HPDE6-E6E7 (cell line): Measurements from ENCODE around the gene TREML4.
"Not testable (repeated sequence)": the region's sequence is repeated elsewhere in the genome, so short reads cannot be mapped to it uniquely, and the experiment has no call there.

Experiments used
- DNase-seq: peaks from one replicate; pipeline ENCODE4 v3.0.0; 2011; ENCODE audit warnings: missing footprints; ENCODE audit errors: extremely low spot score

Gene TREML4

DNA sequence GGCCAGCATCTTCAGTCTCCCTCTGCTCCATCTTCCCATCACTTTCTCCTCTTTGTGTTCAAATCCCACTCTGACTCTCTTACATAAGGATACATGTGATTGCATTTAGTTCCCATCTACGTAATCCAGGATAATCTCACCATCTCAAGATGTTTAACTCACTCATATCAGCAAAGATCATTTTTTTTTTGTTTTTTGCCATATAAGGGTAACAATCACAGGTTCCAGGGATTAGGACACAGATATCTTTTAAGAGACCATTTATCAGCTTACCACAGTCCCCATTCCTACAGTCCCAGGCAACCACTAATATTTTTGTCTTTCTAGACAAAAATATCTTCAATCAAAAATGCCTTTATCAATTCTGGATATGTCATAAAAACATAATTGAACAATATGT lies 24.0 kb upstream of the TREML4 start:
- no peak for DNase-seq

DNA sequence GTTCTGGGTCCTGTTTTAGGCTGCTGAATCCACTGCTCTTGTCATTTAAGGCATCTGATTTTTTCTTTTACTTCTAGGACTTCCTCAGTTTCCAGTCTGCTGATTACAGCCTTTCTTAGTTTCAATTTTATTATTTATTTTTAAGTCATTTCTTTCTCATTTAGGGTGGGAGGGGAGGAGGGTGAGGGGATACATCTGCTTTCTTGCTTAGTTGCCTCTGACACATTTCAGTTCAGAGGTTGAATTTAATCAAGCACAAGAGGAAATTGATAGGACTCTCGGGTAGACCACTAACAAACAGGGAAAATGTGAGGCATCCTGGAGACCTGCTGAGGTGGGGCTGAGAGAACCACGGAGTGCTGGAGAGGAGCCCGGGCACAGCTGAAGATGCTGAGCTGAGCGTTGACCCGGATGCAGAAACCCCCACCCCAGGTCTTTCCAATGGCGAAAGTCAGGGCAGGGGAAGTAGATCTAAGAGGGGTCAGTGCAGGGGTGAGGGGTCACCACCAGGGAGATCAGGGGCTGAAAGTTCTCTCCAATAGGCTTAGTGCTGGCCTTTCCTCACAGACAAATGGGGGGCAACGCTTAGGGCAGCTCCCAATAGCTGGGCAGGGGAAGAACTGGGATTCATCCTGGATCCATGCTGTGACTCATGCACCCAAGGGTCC lies 19.6 kb upstream of the TREML4 start:
- no peak for DNase-seq

DNA sequence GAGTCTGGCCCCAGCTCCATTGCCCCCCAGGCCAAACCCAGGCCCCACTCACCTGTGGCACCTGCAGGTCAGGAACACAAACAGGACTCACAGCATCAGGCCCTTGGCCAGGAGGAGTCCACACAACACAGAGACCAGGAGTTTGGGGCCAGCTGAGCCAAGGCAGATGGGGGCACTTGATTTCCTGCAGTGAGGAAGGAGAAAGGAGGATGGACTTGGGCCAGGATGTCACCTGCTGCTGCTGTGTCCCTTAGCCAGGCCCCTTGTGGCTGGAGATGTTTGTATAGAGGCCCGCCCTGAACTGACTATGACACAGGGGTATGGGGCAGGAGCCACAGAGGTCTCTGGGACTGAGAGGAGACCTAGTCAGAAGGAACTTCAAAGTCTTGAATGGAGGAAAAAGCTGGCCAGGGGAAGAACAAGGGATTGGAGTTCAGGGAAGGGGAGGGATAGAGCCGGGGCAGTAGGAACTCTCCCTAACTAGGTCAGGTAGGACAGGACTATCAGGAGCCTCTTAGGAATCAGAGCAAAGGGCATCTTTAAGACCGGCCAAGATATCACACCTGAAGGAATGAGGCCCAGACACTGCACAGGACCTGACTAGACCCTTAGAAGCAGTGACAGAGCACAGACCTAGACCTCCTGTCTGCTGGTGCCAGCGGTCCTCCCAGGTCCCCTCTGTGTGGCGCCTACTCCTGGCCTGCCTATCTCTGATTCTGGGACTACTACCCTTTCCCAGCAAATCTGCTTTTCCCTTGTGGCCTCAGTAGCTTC lies 18.4 kb upstream of the TREML4 start:
- DNase-seq = no peak

DNA sequence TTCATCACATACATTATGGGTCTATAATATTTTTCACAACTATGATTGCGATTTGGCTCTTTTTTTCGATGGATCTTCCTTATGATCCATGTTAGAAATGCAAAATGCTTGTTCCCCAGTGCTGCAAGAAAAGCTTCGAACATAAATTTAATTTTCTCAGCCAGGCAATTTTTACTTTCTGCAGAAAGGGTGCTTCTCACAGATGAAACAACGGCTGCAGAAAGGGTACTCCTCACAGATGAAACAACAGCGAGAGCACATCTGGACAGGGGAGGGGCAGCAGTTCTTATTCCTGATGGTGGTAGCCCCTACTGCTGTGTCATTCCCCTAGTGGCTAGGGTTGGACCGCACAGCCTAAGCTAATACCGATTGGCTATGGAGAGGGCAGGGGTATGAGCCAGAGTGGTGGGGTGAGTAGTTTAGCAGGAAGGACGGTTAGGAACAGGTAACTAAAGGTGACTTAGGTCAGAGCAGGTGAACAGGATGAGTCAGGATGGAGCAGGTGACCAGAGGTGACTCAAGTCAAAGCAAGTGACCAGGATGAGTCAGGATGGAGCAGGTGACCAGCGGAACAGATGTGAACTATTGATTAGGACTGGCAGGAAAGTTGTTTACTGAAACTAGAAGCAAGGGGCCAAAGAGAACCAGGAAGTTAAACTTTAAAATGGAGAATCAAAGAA lies 13.4 kb upstream of the TREML4 start:
- no peak for DNase-seq

DNA sequence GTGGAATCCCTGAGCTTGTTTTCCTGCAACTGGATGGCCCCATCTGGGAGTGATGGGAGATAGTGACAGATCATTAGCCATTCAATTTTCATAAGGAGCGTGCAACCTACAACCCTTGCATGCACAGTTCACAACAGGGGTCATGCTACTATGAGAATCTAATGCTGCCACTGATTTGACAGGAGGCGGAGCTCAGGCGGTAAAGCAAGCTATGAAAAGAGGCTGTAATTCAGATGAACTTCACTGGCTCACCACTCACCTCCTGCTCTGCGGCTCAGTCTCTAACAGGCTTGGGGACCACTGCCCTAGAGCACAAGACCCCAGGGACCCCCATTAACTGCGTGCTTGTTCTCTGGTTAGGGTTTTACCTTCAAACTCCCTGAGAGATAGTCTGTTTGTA lies 12.4 kb upstream of the TREML4 start:
- DNase-seq = no peak

DNA sequence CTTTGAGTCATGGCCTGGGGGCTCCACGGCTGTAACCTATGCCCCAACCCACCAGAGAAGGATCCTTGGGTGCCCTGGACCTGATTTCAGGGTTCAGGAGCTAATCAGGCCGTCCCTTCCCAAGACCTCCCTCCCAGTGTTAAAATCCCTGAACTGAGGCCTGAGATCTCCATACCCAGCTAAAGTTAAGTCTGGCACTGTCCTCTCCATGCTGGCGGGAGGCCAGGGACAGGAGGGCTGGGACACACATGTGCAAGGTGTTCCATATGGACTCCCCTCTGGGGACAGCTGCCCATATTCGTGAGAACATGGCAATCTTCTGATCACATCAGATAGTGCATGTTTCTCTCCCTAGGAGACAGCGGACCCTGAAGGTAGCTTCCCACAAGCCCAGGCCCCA lies 11.5 kb upstream of the TREML4 start:
- no peak for DNase-seq

DNA sequence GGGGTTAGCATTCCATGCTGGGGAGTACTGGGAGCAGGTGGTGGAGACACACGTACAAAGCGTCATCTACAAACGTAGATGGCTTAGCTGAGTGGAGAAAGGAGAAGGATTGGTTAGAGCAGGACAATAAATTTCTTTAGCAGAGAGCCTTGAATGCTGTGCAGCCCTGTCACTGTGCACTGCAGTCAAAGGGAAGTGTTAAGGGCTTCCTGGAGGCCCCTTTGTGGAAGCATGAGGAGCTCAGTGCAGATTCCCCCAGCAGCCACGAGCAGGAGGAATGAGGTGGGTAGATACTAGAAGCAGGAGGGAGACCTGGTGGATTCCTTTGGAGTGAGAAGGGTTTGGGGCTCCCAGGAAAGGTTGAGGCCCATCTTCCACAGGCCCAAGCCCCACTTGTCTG lies 6.1 kb upstream of the TREML4 start:
- DNase-seq = no peak

DNA sequence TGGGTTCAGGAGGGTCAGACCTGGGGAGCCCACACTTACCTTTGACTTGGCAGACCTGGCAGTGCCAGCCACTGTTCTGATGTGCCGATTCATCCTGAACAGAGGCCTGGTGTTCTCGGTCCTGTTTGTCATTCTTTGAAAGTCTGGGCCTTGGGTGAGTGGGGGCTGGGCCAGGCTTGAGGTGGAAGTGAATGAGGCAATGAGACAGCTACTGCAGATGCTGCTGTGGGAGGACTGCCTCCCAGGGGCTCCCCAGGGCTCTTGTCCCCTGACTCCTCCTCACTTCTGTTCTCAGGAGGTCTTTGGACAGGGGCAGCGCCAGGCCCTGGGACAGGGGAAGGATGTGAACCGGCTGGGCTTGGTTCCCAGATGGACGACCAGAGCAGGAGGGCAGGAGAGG lies 5.6 kb upstream of the TREML4 start:
- DNase-seq = no peak

DNA sequence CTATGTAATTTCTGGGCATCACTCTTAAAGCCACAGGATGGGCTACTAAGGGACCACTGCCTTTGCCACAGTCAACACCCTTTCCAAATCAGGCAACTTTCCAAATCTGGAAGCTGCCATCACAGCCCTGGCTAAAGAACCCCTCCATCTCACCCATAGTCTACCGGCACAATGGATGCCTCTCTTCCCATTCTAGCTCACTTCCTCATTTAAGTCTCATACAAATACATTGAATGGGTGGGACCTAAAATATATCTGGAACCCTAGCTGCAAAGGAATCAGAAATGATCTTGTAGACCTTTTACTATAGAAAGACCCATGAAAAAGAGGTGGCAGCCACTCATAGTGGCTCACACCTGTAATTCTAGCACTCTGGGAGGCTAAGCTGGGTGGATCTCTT lies 3.3 kb upstream of the TREML4 start:
- DNase-seq = no peak

DNA sequence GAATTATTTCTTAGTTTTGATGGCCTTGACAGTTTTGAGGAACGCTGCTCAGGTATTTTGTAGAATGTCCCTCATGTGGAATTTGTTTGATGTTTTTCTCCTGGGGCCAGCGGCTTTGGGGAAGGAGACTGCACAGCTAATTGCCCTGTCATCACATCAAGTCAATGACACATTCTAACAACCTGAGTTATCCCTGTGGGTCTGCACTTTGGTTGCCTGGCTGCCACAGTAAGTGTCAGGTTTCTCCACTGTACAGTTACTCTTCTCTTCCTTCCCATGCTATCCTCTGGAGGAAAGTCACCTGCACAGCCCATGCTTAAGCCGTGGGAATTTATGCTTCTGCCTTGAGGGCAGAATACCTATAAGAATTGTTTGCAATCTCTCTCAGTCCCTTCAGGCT lies 1.4 kb upstream of the TREML4 start:
- no peak for DNase-seq

DNA sequence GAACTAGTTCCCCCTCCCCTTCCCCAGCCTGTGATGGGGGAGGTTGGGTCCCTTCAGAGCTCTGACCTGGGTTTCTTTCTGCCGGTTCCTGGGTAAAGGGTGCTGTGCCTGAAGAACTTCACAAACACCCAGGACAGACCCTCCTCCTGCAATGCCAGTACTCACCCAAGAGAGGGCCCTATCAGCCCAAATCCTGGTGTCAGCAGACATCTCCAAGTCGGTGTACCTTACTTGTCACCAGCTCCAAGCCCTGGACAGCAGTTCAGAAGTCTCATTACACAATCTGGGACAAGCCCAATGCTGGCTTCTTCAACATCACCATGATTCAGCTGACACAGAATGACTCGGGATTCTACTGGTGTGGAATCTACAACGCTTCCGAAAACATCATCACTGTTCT lies 467 bp downstream of the TREML4 start:
- DNase-seq = no peak

DNA sequence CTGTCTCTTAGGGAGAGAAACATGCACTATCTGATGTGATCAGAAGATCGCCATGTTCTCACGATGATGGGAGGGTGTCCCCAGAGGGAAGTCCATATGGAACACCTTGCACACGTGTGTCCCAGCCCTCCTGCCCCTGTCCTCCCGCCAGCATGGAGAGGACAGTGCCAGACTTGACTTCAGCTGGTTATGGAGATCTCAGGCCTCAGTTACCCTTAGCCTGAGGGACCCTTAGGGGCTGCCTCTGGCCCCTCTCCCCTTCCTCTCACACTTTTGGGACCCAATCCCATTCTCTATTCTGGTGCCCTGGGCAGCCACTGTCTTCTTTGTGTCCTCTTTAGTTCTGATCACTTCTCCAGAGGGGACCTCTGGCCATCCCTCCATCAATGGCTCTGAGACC lies 1.6 kb downstream of the TREML4 start:
- DNase-seq = no peak

DNA sequence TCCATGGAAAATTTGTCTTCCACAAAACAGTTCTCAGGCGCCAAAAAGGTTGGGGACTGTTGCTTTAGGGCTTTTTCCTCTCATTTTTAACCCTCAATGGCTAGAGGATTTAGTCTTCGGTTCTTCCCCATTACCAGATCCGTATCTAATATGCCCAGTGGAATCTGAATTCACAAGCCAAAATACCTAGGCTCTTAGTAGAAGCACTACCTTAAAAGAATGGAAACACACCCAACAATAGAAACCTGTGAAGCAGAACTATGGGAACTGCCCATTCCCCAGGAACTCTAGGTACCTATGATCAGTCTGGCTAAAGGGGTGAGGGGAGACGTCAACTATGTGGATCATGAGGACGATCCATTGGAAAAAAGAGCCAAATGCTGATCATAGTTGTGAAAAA lies 3.1 kb downstream of the TREML4 start:
- no peak for DNase-seq

DNA sequence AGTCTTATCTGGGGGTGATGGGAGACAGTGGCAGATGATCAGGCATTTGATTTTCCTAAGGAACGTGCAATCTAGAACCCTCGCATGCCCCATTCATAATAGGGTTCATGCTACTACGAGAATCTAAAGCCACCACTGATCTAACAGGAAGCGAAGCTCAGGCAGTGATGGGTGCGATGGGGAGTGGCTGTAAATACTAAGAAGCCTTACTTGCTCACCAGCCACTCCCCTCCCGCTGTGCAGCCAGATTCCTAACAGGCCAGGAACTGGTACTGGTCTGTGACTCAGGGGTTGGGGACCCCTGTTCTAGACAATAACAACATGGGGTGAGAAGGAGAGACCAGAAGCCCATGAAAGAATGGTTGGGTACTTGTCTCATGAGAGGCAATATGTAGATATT lies 4.5 kb downstream of the TREML4 start:
- no peak for DNase-seq

DNA sequence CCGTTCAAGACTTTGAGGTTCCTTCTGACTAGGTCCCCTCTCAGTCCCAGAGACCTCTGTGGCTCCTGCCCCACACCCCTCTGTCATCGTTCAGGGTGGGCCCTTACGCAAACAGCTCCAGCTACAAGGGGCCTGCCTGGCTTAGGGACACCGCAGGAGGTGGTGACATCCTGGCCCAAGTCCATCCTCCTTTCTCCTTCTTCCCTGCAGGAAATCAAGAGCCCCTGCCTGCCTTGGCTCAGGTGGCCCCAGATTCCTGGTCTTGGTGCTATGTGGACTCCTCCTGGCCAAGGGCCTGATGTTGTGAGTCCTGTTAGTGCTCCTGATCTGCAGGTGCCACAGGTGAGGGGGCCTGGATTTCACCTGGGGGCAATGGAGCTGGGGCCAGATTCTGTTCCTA lies 8.1 kb downstream of the TREML4 start:
- DNase-seq = no peak

DNA sequence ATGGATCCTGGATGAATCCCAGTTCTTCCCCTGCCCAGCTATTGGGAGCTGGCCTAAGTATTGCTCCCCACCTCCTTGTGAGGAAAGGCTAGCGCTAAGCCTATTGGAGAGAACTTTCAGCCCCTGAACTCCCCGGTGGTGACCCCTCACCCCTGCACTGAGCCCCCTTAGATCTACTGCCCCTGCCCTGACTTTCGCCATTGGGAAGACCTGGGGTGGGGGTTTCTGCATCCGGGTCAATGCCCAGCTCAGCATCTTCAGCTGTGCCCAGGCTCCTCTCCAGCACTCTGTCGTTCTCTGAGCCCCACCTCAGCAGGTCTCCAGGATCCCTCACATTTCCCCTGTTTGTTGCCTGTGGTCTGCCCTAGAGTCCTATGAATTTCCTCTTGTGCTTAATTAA lies 9.0 kb downstream of the TREML4 start:
- no peak for DNase-seq

DNA sequence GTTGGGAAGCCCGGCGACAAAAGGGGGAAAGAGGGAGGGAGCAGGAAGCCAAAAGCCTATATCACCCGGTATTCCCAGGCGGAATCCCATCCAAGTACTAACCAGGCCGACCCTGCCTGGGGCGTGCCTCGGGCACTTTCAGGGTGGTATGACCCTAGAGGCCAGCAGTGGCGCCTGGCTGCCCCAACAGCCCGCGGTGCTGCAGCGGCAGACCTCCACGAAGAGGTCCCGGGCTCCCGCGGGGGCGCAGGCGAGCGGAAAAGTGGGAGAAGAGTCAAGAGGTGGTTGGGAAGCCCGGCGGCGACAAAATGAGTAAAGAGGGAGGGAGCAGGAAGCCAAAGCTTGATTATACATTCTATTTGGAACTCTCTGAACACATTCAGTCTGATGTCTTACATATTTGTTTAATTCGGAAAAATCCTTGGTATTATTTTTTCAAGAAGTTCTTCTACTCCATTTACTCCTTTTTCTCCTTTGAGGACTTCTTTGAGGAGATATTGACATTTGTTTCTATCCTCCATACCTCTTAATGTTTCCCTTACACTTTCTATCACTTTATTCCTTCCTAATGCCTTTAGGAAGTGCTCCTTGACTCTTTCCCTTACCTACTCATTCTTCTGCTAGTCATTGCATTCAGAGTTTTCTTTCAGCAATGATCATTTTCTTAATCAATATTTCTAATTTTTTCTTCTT lies 11.5 kb downstream of the TREML4 start:
- no peak for DNase-seq

DNA sequence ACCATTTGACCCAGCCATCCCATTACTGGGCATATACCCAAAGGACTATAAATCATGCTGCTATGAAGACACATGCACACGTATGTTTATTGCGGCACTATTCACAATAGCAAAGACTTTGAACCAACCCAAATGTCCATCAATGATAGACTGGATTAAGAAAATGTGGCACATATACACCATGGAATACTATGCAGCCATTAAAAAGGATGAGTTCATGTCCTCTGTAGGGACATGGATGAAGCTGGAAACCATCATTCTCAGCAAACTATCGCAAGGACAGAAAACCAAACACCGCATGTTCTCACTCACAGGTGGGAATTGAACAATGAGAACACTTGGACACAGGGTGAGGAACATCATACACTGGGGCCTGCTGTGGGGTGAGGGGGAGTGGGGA lies 18.4 kb downstream of the TREML4 start:
- not testable (repeated sequence) for DNase-seq

DNA sequence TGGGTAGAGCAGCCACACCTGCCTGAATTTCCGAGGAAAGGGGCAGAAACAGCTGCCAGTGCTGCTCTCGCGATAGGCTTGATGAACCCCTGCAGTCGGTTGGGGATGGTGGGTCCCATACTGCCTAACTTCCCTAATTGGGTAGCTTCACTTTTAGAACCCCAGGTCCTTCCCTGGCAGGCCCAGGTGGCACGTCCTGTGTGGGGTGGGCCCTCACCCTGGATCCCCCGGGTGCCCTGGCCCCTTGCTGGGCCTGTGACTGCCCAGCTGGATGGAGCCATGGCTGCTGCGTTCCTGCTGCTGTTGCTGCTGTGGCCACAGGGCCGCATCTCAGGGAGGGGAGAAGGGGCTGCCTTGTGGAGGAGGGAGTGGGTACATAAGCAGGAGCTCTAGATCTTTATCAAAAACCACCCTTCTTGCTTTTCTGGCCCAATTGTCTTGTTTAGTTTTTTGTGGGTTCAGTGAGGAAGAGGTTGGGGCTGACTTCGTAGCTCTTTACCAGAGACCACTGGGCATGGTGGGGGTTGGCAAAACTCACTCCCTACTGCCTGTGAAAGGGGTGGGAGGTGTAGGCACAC lies 19.2 kb downstream of the TREML4 start:
- no peak for DNase-seq

DNA sequence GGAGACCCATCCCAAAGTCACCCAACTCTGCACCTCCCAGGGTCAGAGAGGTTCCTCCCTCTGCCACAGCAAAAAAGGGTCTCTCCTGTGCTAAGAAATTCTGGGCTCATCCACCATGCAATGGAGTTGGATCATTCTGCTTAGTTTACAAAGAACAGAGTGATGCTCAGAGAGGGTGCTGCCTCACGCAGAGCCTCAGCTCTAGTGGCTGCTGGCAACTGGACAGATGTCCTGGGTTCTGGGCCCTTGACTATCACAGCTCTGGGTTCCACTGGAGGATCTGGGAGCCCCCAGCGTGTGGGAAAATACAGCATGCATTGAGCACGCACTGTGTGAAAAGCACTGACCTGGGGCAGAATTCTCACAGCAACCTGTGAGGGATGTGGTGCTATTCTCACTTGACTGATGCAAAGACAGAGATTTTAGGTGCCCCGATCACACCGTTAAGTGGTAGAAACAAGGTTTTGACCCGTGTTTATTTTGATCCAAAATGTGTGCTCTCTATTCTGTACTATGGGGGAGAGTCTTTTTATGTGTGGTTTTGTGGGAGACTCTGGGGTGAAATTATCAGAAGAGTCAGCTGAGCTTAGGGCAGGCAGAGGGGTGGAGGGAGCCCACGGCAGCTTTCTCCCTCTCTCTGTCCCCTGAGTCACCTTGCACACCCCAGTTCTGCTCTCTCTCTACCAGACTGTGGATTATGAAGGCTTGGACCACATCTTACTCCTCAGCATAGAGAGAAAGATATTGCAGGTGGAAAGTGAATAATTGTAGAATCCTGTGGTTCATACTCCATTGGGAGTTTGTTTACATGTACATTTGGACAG lies 19.9 kb downstream of the TREML4 start:
- no peak for DNase-seq
